ENCODE results near the gene DRD4. TPM values are rescaled to one million over a fixed set of nuclear protein-coding genes. Genes with fewer than 3 reads are reported as not detected.

DRD4 gene
- total and polyA plus RNA-seq, 2 of the 13 experiments (the other 11 are each of a cell fraction or from before 2014, with no cell fraction given) = 0.09 to 0.13 TPM

GRCh38 chr11:624705-625635 lies 12.1 kb upstream of the DRD4 start, which contains the start of gene CDHR5 (continued):
- TF ChIP-seq NR1H2 (CRISPR knock-in tag; IDR thresholded peaks at IDR 0.05; ENCODE audit: borderline replicate concordance, low read depth) = no peak
- TF ChIP-seq ZNF674 (CRISPR knock-in tag; IDR thresholded peaks at IDR 0.05; ENCODE audit: low read depth) = no peak
- no peak for TF ChIP-seq ZNF576 (CRISPR knock-in tag; IDR thresholded peaks at IDR 0.05)
- peak; percentile 49; the same call in 1 of the 2 replicates for TF ChIP-seq PAXIP1 (CRISPR knock-in tag; conservative IDR thresholded peaks at IDR 0.05)
- 0 out of 2 replicates have a peak, but pooled peaks have one; percentile 36 for TF ChIP-seq RXRA (CRISPR knock-in tag; IDR thresholded peaks at IDR 0.05)
- TF ChIP-seq REXO4 (CRISPR knock-in tag; IDR thresholded peaks at IDR 0.05; ENCODE audit: borderline replicate concordance) = no peak
- TF ChIP-seq ZBTB7B (CRISPR knock-in tag; IDR thresholded peaks at IDR 0.05) = peak; percentile 39; the same call in 1 of the 2 replicates
- no peak for TF ChIP-seq ADNP (CRISPR knock-in tag; IDR thresholded peaks at IDR 0.05)
- TF ChIP-seq MED13 (CRISPR knock-in tag; IDR thresholded peaks at IDR 0.05) = no peak
- TF ChIP-seq, protein P1, sequence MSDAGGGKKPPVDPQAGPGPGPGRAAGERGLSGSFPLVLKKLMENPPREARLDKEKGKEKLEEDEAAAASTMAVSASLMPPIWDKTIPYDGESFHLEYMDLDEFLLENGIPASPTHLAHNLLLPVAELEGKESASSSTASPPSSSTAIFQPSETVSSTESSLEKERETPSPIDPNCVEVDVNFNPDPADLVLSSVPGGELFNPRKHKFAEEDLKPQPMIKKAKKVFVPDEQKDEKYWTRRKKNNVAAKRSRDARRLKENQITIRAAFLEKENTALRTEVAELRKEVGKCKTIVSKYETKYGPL (CRISPR knock-in tag; IDR thresholded peaks at IDR 0.05) = no peak
- TF ChIP-seq POLR2AphosphoS5 (IDR thresholded peaks at IDR 0.05; ENCODE audit: low read depth, low read length) = no peak; the same call in 1 of the 2 replicates
- no peak for TF ChIP-seq PCBP2 (optimal IDR thresholded peaks at IDR 0.05; ENCODE audit: low read depth, low read length, poor library complexity, severe bottlenecking)
- TF ChIP-seq HNRNPLL (IDR thresholded peaks at IDR 0.05; ENCODE audit: low read depth, low read length, poor library complexity, severe bottlenecking) = peak; percentile 36
- TF ChIP-seq SP4 (CRISPR knock-in tag; IDR thresholded peaks at IDR 0.05) = no peak
- TF ChIP-seq, protein P2, sequence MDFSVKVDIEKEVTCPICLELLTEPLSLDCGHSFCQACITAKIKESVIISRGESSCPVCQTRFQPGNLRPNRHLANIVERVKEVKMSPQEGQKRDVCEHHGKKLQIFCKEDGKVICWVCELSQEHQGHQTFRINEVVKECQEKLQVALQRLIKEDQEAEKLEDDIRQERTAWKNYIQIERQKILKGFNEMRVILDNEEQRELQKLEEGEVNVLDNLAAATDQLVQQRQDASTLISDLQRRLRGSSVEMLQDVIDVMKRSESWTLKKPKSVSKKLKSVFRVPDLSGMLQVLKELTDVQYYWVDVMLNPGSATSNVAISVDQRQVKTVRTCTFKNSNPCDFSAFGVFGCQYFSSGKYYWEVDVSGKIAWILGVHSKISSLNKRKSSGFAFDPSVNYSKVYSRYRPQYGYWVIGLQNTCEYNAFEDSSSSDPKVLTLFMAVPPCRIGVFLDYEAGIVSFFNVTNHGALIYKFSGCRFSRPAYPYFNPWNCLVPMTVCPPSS (IDR thresholded peaks at IDR 0.05) = no peak
- no peak for TF ChIP-seq SYNCRIP (IDR thresholded peaks at IDR 0.05; ENCODE audit: insufficient read depth, low read depth, low read length)
- TF ChIP-seq ZNF672 (CRISPR knock-in tag; IDR thresholded peaks at IDR 0.05) = no peak
- no peak for TF ChIP-seq HOXA7 (CRISPR knock-in tag; IDR thresholded peaks at IDR 0.05)
- TF ChIP-seq HMGA1 (CRISPR knock-in tag; conservative IDR thresholded peaks at IDR 0.05) = no peak
- TF ChIP-seq GATAD1 (CRISPR knock-in tag; IDR thresholded peaks at IDR 0.05) = no peak
- peak; percentile 82 for TF ChIP-seq HNF4G (IDR thresholded peaks at IDR 0.05; ENCODE audit: borderline replicate concordance, low read depth, low read length)
- TF ChIP-seq HNF4G (CRISPR knock-in tag; IDR thresholded peaks at IDR 0.05; ENCODE audit: borderline replicate concordance, low read depth) = no peak; the same call in 1 of the 2 replicates
- TF ChIP-seq IKZF1 (IDR thresholded peaks at IDR 0.05) = no peak
- TF ChIP-seq HES4 (CRISPR knock-in tag; IDR thresholded peaks at IDR 0.05; ENCODE audit: borderline replicate concordance) = no peak

Data from HepG2 (cell line).